CD4-positive, alpha-beta T cell (primary cell): ENCODE data around the gene CENPL. TPM values are rescaled to one million over a fixed set of nuclear protein-coding genes. Genes with fewer than 3 reads are reported as not detected.
"Not testable (repeated sequence)": the region's sequence is repeated elsewhere in the genome, so short reads cannot be mapped to it uniquely, and the experiment has no call there.

ENCODE experiments used
- ATAC-seq: fragments of 200-7000 bp; cut with Tn5 transposase; one replicate; pipeline ENCODE4 v1.10.0; 2022; ENCODE audit warnings: mild to moderate bottlenecking; ENCODE audit not compliant: poor library complexity
- CTCF ChIA-PET: fragments of 350-600 bp; sonication (Branson Sonifier 250); formaldehyde crosslinking; loops from one replicate; lab custom pipeline; 2021; ENCODE audit warnings: antibody characterized with exemption, inconsistent platforms; lab: Charles Lee
- POLR2A ChIA-PET: fragments of 350-600 bp; sonication (Branson Sonifier 250); formaldehyde crosslinking; loops from one replicate; lab custom pipeline; 2021; ENCODE audit warnings: antibody characterized with exemption, inconsistent platforms; lab: Charles Lee
- DNase-seq, 14 experiments: peaks; one replicate each; pipeline ENCODE4 v3.0.0-alpha.2; 2013 to 2020; ENCODE audit warnings: mixed read lengths in 2 of 14
- H3K27ac ChIP-seq, 2 donors: one replicate each; pipeline versions ENCODE4 v1.5.1 to v1.7.0; 2013; ENCODE audit warnings: low read length in 2 of 2, low read depth in 1 of 2, mild to moderate bottlenecking in 1 of 2
- H3K27me3 ChIP-seq, 2 experiments: 1 replicate in 1 of 2; 2 replicates in 1 of 2; pipeline versions ENCODE4 v1.6.1 to v1.7.0; 2013; ENCODE audit warnings: low read length in 2 of 2, control low read depth in 1 of 2, mild to moderate bottlenecking in 1 of 2, moderate library complexity in 1 of 2; ENCODE audit not compliant: insufficient read depth in 2 of 2, control insufficient read depth in 1 of 2
- H3K36me3 ChIP-seq: one replicate; pipeline ENCODE4 v1.6.1; 2013; ENCODE audit warnings: low read length, control low read depth; ENCODE audit not compliant: insufficient read depth
- H3K4me1 ChIP-seq: one replicate; pipeline ENCODE4 v1.6.1; 2013; ENCODE audit warnings: low read length, control low read depth; ENCODE audit not compliant: insufficient read depth
- H3K4me3 ChIP-seq: one replicate; pipeline ENCODE4 v1.5.1; 2013; ENCODE audit warnings: mild to moderate bottlenecking, low read length, moderate library complexity
- H3K9me3 ChIP-seq, 2 experiments: 1 replicate in 1 of 2; 2 replicates in 1 of 2; pipeline versions ENCODE4 v1.6.1 to v1.7.0; 2013; ENCODE audit warnings: low read length in 2 of 2, mild to moderate bottlenecking in 2 of 2, control low read depth in 1 of 2, moderate library complexity in 1 of 2; ENCODE audit not compliant: control insufficient read depth in 1 of 2, insufficient read depth in 1 of 2
- H3K27ac Mint-ChIP-seq: one replicate; pipeline ENCODE4 v1.8.0; 2020; ENCODE audit warnings: mixed read lengths
- H3K27me3 Mint-ChIP-seq: one replicate; pipeline ENCODE4 v1.8.0; 2021; ENCODE audit warnings: mixed read lengths
- H3K36me3 Mint-ChIP-seq: one replicate; pipeline ENCODE4 v1.8.0; 2021; ENCODE audit warnings: low read depth, mixed read lengths
- H3K4me1 Mint-ChIP-seq: one replicate; pipeline ENCODE4 v1.8.0; 2021; ENCODE audit warnings: low read depth, mixed read lengths
- H3K4me3 Mint-ChIP-seq: one replicate; pipeline ENCODE4 v1.8.0; 2020; ENCODE audit warnings: mild to moderate bottlenecking, mixed read lengths
- H3K9me3 Mint-ChIP-seq: one replicate; pipeline ENCODE4 v1.8.0; 2020; ENCODE audit warnings: mixed read lengths
- CTCF ChIP-seq: fragments of 200-600 bp; IDR thresholded peaks from one replicate; pipeline ENCODE4 v1.8.0; 2022; ENCODE audit warnings: antibody characterized with exemption, mild to moderate bottlenecking
- intact Hi-C, 2 experiments: fragments of 100-400 bp; cut with DNase I in 1 of 2; cut with micrococcal nuclease in 1 of 2; formaldehyde crosslinking; loops; one replicate each; pipeline versions ENCODE4 v1.15.1 to v1.9.0; 2023 to 2025; cut with DNase I, micrococcal nuclease
- total RNA-seq, 174 experiments: library from RNA in 2 of 174; stranded (reverse) in 2 of 174; gene quantifications; one replicate each; pipeline ENCODE4 v1.2.3 and lab custom pipeline; 2021 to 2026

CENPL gene
- total RNA-seq, 2 experiments from 2014 or later = 3.8 to 4.7 TPM

GRCh38 chr1:173861731-173862145, 37.1 kb upstream of the CENPL start:
- ATAC-seq = no peak
- no peak for TF ChIP-seq CTCF
- Histone ChIP-seq H3K4me1 (peaks cover 21% of the 10 kb centered on the region), H3K27me3 (no peaks in the 10 kb centered on the region), H3K27ac (no peak overlapping the region), H3K9me3 (no peaks in the 10 kb centered on the region), H3K4me3 (no peak overlapping the region), H3K36me3 (peaks cover 79% of the 10 kb centered on the region)
- H3K27ac Mint-ChIP-seq = no peak overlapping the region
- no peak for DNase-seq
- CTCF ChIA-PET = interaction anchor here (0.7 to 1.3 kb wide), 2 partner anchors 356 to 431 kb away, joined by 3 read pairs; no protein-coding TSS in a partner anchor
- H3K4me1 Mint-ChIP-seq = peaks cover 35% of the 10 kb centered on the region
- no peak overlapping the region for H3K4me3 Mint-ChIP-seq
- POLR2A ChIA-PET = no interaction called here
- H3K9me3 Mint-ChIP-seq = no peaks in the 10 kb centered on the region
- intact Hi-C loops = no loop called here
- no peaks in the 10 kb centered on the region for H3K27me3 Mint-ChIP-seq
- H3K36me3 Mint-ChIP-seq = peaks cover 69% of the 10 kb centered on the region

- no peak for ATAC-seq
- CTCF ChIA-PET = no interaction called here
These were observed 35.4 kb upstream of the CENPL start for GRCh38 chr1:173860065-173860464.

GRCh38 chr1:173859547-173859946, 34.9 kb upstream of the CENPL start:
- H3K27ac Mint-ChIP-seq, intact Hi-C loops, DNase-seq: not testable (repeated sequence)

More at GRCh38 chr1:173860065-173860464, 35.4 kb upstream of the CENPL start:
- DNase-seq = no peak
- intact Hi-C loops = no loop called here
- POLR2A ChIA-PET = interaction anchor here (1.3 to 2.0 kb wide), 3 partner anchors 9 to 10 kb away, joined by 3 to 9 read pairs (median 3); partner anchors contain the start of gene ZBTB37
- Histone ChIP-seq H3K36me3 (peaks cover 73% of the 10 kb centered on the region), H3K4me3 (no peak overlapping the region), H3K4me1 (peaks cover 8% of the 10 kb centered on the region), H3K27me3 (no peaks in the 10 kb centered on the region), H3K27ac (no peak overlapping the region), H3K9me3 (no peaks in the 10 kb centered on the region)
- Mint-ChIP-seq H3K9me3 (no peaks in the 10 kb centered on the region), H3K4me3 (no peak overlapping the region), H3K27me3 (no peaks in the 10 kb centered on the region), H3K27ac (no peak overlapping the region), H3K4me1 (peaks cover 19% of the 10 kb centered on the region), H3K36me3 (peaks cover 69% of the 10 kb centered on the region)
- no peak for TF ChIP-seq CTCF

More at GRCh38 chr1:173859547-173859946, 34.9 kb upstream of the CENPL start:
- H3K4me3 ChIP-seq, H3K27me3 ChIP-seq, H3K27ac ChIP-seq, H3K9me3 ChIP-seq, ATAC-seq, CTCF ChIA-PET, H3K9me3 Mint-ChIP-seq, H3K4me1 ChIP-seq, H3K4me3 Mint-ChIP-seq, H3K27me3 Mint-ChIP-seq: not testable (repeated sequence)
- H3K36me3 Mint-ChIP-seq = peaks cover 69% of the 10 kb centered on the region
- peaks cover 14% of the 10 kb centered on the region for H3K4me1 Mint-ChIP-seq
- POLR2A ChIA-PET = interaction anchor here (1.3 to 2.0 kb wide), 2 partner anchors 8 to 9 kb away, joined by 3 to 9 read pairs; partner anchors contain the start of gene ZBTB37
- peaks cover 71% of the 10 kb centered on the region for H3K36me3 ChIP-seq
